Fibroblast of lung (primary cell): ENCODE results near the gene LBHD2.

ENCODE experiments used
- CTCF ChIP-seq, 2 donors: IDR thresholded peaks in 1 of 2; conservative IDR thresholded peaks in 1 of 2; 1 replicate in 1 of 2; 2 replicates in 1 of 2; pipeline ENCODE4 v1.5.1; 2011 to 2012; ENCODE audit warnings: low read length in 2 of 2, control low read depth in 1 of 2, inconsistent platforms in 1 of 2, low read depth in 1 of 2, mild to moderate bottlenecking in 1 of 2
- EZH2 ChIP-seq: IDR thresholded peaks from 2 replicates; pipeline ENCODE4 v1.5.1; 2012; ENCODE audit warnings: low read length, control low read depth, mild to moderate bottlenecking; ENCODE audit errors: missing control alignments

- no peak for TF ChIP-seq CTCF (conservative IDR thresholded peaks at IDR 0.05 in 1 of 2, IDR thresholded peaks at IDR 0.05 in 1 of 2; ENCODE audit: low read depth in 1 of 2, low read length in 2 of 2)
- no peak for TF ChIP-seq EZH2
Observed at GRCh38 chr14:103050935-103051334, 33.1 kb upstream of the LBHD2 start.
